T-helper 1 cell (primary cell): Measurements from ENCODE around the gene KMT5C.

Source experiments
- DNase-seq, 5 donors: peaks; one replicate each; pipeline ENCODE4 v3.0.0-alpha.2; 2012 to 2020

KMT5C gene

DNA sequence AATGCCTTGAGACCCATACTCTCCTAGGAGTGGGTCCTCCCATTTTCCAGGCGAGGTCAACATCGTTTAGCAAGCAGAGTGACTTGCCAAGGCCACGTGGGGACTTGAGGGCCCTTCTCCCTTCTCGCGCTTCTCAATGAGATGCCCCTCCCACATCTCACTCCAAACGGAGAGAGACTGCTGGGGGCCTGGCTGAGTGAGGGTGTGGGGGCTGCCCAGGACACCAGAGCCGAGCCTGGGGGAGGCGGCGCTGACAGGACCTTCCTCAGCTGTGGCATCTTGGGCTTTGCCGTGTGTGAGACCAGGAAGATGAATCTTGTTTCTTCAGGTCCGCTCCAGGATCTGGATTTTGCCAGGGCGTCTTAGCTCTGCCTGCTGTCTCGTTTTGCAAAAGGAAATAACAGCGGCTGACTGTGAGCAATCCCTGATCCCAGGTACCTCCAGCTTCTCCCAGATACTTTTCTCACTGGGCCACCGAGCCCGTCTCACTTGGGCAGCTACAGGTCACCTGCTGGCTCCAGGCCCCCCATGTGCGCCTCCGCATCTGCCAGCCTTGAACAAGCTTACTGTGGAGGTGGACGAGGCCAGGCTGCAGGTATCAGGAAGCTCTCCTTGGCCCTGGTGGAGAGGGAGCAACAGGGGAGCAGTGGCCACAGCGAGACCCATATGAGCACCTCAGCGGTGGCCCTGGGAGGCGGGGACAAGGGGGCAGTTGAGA, 8.8 kb downstream of the KMT5C start:
- DNase-seq, result no peak

DNA sequence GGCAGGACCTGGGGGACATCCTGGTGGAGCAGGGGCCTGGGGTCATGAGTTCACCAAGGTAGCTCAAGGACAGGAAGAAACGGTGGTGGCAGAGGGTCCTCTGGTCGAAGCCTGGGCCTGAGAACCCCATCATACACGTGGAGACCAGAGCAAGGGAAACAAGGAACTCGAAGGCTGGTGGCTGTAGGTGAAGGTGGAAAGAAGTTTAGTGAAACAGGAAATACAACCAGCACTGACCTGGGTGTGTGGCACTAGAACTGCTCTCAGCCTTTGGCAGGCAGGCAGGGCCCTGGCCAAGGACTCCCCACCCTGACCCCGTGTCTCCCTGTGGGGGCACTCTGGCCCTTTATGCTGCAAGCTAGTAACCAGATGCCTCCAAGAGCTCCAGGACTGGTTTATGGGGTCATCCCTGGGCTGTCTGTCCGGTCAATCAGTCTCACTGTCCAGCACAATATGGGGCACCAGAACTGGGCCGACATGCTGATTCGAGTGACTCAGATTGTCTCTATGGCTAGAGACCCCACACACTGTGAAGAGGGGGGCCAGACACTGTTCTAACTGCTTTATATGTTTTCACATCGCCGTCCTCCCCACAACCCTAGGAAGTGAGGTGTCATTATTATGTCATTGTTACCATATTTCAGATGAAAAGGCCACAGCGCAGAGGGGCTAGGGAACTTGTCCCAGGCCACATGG, 11.1 kb downstream of the KMT5C start:
- DNase-seq, result no peak

DNA sequence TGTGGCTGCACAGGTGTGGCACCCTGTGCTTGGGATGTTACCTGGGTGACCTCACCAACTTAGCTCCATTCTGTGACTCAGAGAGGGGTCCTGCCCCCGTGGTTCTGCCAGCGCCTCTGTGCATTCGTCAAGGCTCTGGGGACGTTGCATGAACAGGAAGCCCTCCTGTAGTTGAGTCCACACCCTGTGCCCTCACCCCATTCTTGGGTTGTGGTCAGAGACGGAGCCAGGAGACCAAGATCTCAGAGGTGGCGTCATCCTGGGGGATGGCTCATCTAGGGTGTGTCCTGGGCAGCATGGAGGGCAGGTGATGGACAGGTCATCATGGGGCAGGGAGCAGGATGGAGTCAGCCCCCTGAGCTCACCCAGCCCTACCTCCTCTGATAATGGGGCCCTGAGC, 12.4 kb downstream of the KMT5C start:
- DNase-seq, result no peak

DNA sequence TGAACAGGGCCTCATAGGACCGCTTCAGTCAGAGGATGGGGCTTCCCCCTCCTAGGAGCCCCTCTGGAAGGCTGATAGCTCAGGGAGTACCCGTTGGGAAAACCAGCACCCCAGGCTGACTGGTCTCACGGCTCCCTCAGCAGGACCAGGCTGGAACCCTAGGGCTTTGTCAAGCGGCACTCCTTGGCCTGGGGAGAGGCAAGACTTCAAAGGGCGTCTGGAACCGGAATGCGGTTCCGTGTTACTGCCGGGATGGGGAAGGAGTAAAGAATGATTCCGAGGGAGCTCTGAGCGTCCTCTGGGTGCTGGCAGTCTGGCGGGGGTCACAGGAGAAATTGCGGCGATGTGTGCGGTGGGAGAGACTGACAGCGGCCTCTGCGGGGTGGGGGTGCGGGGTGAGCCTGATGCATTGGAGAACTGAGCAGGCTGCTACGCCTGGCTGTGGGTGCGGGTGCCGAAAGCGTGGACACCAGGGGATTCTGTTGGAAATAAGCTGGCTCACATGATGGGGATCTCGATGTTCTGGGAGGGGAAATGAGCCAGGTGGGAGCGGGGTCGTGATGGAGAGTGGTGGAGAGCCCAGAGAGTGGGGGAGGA, 13.0 kb downstream of the KMT5C start:
- no peak for DNase-seq

DNA sequence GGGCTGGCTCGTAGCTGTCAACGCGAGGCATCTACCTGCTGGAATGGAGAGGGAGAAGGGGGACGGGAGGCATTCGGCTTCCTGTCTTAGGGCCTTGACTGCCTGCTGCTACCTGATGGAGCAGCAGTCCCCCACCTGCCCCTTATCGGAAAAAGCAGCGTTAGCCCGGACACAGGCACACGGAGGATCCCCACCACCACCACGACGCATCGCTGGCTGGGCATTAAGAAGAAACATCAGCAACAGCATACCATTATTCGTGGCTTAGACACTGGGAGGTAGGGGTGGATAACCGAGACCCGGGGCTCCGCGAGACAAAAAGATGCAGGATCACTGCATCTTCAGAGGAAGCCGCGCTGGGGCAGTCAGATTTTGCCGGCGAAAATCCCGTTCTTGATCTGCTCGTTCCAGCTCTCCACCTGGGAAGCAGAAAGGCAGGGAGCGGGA, 13.7 kb downstream of the KMT5C start:
- DNase-seq, result no peak

DNA sequence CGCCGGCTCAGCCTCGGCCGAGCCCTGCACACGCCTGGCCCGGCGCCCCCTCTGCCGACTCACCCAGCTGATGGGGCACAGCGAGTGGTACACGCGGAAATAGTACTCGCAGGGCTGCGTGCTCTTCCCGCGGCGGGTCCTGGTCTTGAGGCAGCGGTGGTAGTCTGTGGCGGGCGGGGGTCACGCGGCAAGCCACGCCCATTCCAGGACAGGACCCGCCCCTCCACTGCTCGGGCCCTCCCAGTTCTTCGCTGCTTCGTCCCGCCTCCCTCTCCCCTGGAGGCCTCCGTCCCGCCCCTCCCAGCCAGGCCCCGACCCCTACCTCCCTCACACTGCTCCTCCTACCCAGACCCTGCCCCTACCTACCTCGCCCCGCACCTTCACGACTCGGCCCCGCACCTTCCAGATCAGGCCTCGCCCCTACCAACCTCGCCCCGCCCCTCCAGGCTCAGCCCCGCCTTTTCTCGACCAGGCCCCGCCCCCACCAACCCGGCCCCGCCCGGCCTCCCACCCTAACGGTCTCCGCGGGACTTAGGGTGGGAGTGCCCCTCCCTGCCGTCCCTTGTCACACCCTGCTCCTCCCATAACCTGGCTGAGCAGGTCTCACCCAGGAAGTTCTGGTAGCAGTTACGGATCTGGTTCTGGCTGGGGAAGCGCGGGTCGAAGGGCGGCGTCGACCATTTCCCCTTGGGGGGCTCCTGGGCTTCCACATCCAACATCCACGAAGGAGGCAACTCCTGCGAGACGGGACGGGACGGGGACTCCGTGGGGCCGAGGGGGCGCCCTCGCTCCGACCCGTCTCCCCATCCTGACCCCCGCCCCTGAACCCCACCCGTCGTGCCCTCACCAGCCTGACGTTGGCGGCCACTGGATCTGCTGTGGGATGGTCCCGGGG, 14.4 kb downstream of the KMT5C start:
- DNase-seq, result peak; percentile 53 to 77 (median 62)

DNA sequence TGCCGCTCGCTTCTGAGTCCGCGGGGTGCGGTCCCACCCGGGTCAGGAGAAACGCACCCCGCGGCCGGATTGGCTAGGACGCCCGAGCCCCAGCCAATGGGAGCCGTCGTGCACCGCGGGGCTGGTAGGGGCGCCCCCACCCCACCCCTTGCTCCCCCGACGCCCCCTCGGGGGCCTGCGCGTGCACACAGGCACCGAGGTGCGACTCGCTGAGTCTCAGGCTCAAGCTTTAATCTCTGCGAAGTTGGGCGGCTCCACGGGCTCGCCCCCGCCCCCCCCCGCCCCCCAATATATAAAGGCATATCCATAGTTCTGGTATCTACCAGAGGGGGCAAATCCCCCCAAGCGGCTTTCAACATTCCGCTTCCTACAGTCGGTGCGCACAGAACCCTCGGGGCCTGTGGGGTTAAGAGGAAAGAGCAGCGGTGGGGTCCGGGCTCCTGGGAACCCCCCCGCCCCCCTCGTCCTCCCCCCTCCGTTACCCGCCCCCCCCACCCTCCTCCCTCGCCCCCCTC, 15.1 kb downstream of the KMT5C start, which contains the start of gene COX6B2:
Gene COX6B2, minus strand, starts transcription at position 22 of the 515 bp plus-strand sequence. CDS start 198 bp downstream, outside the sequence.
- DNase-seq, result no peak

DNA sequence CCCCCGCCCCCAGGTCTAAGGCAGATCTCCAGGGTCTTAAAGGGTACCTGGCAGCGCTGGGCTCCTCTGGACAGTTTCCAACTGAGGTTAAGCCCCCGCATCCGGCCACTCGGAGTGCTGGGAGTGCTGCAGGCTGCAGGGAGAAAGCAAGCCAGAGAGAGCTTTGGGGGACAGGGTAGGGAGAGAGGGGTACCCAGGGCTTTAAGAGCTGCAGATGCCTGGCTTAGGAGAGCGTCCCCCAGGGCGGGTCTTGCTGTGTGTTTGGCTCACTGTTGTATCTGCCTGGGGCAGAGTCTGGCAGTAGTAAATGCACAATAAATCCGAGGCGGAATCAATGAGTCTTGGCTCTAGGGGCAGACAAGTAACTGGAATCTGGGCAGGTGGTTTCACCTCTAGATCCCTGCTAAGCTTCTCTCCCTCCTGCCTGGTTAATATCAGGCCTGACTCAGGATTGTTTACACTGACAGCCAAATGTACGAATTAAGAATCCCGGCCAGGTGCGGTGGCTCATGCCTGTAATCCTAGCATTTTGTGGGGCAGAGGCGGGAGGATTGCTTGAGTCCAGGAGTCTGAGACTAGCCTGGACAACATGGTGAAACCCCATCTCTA, 15.6 kb downstream of the KMT5C start:
- DNase-seq, result no peak

DNA sequence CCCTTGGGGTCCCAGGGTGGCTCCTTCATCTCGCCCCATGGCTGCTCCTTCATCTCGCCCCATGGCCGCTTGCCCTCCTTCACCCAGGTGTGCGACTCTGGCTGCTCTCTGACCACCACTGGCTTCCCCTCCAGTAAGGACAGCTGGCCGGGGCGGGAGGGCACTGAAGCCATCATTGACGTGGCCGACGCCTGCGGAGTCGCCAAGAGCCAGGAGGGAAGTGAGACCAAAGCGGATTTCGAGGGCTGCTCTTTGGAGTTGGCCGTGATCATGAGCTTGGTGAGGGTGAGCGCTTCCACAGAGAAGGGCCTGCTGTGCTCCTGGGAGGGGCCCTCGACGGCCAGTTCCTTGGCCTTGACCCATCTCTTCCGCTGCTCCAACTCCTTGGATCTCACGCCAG, 18.8 kb downstream of the KMT5C start:
- DNase-seq, result no peak

DNA sequence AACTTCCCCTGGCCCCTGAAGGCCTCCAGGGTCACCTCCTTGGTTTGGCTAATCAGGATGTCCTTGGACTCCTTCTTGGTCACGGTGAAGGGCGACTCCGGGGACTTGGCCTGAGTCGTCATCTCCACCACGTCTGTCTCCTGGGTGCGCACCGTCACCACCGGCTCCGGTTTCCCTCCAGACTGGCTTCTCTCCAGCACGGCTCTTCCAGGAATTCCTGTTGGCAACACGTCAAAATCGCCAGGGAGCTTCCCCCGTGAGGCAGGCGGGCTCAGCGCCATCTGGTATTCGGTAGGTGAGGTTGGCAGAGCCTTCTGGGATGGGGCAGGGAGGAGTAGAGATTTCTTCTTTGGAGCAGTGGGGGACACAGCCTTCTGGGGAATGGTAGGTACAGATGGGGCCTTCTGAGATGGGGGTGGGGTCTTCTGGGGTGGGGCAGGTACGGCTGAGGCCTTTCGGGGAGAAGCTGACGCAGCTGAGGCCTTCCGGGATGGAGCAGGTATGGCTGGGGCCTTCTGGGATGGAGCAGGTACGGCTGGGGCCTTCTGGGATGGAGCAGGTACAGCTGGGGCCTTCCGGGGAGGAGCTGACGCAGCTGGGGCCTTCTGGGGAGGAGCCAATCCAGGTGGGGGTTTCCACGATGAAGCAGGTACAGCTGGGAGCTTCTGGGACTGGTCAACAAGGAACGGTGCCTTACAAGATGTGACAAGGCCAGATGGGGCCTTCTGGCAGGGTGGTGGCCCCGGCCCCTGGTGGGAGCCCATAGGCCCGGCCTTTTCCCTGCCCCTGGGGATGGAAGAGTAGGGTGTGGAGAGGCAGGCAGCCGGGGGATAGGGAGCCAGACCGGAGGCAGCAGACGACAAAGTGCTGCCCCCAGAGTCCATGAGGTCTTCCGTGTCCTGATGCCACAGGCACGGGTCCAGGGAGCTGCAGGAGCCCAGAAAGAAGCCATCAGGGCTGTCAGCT, 19.6 kb downstream of the KMT5C start:
- DNase-seq, result no peak

DNA sequence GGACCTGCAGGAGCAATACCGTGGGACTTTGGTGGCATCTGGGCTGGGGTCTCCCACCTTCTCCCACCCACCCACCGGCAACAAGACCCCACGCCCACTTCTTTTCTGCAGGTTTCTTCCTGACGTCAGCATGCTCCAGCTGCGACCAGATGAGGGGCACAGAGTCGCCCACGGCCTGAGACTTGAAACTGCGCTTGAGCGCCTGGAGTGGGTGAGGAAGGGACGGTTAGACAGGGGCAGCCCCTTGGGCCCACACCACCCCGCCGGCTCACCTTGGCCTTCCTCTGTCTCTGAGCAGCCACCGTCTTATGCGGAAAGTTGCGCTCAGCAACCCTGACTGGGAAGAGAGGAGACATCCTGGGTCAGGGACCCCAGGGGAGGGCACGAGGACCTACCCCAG, 21.2 kb downstream of the KMT5C start:
- DNase-seq, result no peak

DNA sequence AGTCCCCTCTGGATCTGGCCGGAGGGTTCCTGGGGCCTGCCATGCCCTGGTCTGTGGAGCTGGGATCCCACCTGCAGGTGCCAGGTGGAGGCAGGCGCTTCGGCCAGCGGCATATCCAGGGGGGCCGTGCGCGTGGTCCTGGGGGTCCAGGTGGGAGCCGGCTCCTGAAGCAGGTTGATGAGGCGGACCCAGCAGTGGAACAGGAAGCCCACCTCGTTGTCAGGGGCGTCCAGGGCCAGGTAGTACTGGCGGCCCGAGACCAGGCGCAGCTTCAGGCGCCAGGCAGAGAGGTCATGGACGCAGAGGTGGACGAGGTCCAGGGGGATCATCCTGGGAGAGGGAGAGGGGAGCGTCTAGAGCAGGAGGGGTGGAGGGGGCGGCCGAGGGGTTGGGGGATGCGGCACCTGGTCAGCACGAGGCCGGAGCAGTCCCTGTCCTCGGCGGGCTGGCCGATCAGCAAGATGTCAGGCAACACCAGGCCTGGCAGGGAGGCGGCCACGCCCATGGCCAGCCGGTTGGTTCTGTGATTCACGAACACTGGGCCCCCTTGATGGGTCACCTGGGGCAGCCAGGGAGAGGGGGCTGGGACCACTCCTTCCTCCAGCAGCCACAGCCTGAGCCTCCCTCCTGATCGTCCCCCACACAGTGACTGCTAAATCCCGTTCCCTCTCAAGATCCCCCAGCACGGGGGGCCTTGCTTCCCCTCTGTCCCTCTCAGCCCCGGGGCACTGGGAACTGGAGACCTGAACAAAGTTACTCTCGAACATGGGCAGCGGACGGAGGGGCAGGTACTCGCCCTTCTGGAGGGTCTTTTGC, 22.7 kb downstream of the KMT5C start:
- DNase-seq, result no peak

DNA sequence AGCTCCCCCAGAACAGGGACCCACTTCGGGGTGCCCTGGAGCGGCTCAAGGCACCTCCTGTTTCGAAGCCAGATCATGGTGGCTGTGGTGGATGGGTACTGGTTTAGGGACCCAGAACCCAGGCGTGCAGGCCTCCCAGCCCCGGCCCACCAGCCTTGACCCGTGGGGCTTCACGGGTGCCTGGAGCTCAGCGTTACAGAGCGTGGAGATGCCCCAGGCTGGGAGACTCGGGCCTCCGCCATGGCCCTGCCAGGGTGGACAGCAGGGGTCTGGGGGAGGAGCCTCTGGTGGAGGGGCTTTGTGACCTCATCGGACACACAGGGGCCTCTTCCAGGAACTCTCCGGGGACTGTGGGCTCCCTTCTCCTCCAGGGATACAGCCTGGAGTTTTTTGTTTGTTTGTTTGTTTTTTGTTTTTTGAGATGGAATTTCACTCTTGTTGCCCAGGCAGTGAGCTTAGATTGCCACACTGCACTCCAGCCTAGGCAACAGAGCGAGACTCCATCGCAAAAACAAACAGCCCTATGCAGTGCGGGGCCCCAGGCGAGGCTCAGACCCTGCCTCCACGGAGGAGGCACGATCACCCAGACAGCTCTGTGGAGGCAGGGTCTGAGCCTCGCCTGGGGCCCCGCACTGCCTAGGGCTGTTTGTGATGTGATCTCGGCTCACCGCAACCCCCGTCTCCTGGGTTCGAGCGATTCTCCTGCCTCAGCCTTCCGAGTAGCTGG, 23.5 kb downstream of the KMT5C start, which contains the start of gene GARIN5B:
Gene GARIN5B, minus strand, starts transcription at position 271 of the 727 bp plus-strand sequence. Its CDS starts 194 bp downstream, at position 77.
- no peak for DNase-seq

DNA sequence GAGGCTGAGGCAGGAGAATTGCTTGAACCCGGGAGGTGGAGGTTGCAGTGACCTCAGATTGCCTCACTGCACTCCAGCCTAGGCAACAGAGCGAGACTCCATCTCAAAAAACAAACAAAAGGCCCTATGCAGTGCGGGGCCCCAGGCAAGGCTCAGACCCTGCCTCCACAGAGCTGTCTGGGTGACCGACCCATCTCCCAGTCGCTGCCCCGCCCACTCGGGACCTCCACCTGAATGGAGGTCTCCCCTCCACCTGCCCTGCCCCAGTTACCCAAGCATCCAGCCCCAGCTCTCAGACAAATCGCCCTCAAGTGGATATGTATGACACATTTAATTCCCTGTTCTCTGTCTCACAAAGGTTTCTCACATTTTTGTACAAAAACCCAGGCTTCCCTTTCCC, 25.6 kb downstream of the KMT5C start:
- no peak for DNase-seq

DNA sequence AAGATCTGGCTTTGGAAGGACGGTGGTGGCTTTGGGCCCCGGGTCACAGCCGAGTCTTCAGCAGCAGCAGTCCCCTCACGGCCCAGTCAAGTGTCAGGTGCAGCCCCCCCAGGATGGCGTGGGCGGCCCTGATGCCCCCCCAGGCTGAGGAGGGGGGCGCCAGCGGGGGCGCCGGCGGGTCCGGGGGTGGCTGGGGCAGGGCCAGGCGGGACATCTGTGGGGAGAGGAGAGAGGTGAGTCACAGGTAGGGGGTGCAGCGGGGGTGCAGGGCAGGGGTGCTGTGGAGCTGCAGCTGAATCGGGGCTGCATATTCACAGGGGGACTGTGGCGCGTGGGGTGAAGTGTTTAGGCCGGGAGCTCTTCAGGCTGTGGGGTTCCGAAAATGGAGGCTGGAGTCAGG, 26.3 kb downstream of the KMT5C start:
- DNase-seq, result no peak

DNA sequence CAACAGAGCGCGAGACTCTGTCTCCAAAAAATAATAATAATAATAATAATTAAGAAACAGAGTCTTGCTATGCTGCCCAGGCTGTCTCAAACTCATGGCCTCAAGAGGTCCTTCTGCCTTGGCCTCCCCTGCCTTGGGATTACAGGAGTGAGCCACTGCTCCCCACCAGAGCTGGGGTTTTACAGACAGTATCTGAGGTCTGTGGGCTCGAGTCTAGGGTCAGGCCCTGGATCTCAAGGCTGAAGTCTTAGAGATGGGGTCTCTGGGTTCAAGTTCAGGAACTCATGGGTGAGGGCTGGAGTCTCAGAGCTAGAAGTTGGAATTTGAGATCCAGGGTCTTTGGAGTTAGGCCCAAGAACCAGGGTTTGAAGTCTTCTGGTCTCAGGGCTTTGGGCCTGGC, 27.1 kb downstream of the KMT5C start:
- no peak for DNase-seq

DNA sequence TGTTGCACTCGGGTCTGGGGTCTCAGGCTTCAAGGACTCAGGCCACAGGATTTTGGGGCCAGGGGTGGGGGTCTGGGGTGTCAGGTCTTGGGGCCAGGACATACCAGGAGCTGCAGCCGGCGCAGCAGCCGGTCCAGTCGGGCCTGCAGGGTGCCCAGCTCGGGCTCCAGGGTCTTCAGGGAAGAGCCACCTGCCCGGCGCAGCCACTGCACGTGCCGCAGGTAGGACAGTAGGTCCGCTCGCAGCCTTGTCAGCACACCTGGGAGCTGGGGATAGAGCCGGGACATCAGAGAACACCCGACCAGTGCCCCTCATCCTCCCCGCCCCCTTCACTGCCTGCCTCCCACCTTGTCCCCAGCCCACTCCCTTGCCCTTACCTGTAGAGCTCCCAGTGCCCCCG, 28.4 kb downstream of the KMT5C start:
- no peak for DNase-seq

DNA sequence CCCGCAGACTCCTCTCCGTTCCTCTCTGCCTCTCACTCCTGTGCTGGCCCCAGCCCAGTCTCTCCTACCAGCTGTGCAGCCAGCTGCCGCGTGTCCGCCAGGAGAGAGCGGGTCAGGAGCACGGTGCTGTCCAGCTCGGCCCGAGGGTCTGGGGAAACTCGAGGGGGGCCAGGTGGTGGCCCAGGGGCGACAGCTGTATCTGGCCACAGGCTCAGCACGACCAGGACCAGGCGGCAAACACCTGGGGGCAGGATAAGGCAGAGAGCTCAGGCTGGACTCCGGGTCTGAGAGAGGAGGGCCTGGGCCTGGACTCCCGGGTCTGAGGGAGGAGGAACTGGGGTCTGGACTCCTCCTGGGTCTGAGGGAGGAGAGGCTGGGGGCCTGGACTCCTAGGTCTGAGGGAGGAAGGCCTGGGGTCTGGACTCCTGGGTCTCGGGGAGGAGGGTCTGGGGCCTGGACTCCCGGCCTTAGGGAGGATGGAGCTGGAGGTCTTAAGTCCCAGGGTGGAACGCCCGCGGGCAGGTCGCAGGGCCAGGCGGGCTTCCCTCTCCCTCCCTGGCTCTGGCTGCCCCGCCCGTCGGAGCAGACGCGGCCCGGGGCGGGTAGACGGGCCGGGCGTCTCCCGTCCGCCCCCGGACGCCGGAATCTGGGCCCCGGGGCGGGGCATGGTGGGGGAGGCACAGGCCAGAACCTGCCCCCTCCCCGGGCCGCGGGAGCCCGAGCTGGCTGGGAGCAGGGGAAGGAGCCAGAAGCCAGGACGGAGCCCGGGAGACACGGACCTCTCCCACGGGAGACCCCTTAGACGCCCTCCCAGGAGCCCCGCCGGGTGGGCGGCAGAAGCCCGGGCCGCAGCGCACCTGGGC, 29.3 kb downstream of the KMT5C start:
- no peak for DNase-seq
